Mammary epithelial cell (primary cell): ENCODE data around the gene RNF41.

ENCODE experiments used
- EZH2 ChIP-seq: IDR thresholded peaks from 2 replicates; pipeline ENCODE4 v1.6.1; 2012; ENCODE audit warnings: low read length, inconsistent platforms, borderline replicate concordance
- TF ChIP-seq, protein P1 (sequence below), 2 donors: IDR thresholded peaks in 1 of 2; conservative IDR thresholded peaks in 1 of 2; 2 replicates each; pipeline ENCODE4 v1.5.1; 2011 to 2012; ENCODE audit warnings: inconsistent platforms in 2 of 2, low read length in 2 of 2, mild to moderate bottlenecking in 2 of 2, control low read depth in 1 of 2, low read depth in 1 of 2; ENCODE audit not compliant: insufficient read depth in 1 of 2; ENCODE audit errors: extremely low read depth in 1 of 2

DNA sequence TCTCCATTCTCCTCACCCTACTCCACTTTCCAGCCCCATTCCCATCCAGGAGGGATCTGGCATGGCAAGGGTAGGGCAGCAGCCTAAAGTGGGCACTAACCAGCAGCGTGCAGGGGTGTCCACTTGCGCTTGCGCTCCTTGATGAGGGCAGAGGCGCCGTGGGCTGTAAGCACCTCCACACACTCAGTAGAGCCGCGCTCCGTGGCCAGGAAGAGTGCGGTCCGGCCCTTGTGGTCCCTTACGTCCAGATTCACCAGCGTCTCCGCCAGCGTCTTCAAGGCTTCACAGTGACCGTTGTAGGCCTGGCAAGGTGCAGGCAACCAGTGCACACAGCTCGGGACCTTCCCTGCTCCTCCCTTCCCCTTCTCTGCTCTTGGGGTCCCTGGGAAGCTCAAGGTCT lies 26.2 kb upstream of the RNF41 start:
- TF ChIP-seq, protein P1, sequence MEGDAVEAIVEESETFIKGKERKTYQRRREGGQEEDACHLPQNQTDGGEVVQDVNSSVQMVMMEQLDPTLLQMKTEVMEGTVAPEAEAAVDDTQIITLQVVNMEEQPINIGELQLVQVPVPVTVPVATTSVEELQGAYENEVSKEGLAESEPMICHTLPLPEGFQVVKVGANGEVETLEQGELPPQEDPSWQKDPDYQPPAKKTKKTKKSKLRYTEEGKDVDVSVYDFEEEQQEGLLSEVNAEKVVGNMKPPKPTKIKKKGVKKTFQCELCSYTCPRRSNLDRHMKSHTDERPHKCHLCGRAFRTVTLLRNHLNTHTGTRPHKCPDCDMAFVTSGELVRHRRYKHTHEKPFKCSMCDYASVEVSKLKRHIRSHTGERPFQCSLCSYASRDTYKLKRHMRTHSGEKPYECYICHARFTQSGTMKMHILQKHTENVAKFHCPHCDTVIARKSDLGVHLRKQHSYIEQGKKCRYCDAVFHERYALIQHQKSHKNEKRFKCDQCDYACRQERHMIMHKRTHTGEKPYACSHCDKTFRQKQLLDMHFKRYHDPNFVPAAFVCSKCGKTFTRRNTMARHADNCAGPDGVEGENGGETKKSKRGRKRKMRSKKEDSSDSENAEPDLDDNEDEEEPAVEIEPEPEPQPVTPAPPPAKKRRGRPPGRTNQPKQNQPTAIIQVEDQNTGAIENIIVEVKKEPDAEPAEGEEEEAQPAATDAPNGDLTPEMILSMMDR (conservative IDR thresholded peaks at IDR 0.05 in 1 of 2, IDR thresholded peaks at IDR 0.05 in 1 of 2; ENCODE audit: extremely low read depth in 1 of 2, insufficient read depth in 1 of 2, low read depth in 1 of 2, low read length in 2 of 2) = no peak
- no peak for TF ChIP-seq EZH2
